ENCODE measurements around the gene FNDC11.

The FNDC11 gene

DNA sequence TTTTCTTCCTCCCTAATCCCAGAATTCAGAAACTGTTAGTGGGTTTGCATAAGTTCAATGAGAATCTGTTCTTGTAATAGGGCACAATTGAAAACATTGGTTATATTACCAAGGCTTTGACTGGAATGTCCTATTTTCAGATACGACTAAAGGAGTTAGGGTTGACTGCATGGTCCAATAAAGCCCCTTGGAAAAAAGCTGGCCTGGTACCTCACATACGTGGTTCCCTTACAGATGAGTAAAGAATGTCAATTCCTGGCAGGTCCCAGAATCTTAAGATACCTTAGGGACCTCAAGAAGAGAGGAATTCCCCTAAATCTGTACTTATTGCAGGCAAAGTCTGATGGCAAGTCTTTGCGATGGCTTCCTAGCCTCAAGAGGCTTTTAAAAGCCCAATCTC lies 28.8 kb upstream of the FNDC11 start:
- no peak for DNase-seq (ENCODE audit: low spot score)

DNA sequence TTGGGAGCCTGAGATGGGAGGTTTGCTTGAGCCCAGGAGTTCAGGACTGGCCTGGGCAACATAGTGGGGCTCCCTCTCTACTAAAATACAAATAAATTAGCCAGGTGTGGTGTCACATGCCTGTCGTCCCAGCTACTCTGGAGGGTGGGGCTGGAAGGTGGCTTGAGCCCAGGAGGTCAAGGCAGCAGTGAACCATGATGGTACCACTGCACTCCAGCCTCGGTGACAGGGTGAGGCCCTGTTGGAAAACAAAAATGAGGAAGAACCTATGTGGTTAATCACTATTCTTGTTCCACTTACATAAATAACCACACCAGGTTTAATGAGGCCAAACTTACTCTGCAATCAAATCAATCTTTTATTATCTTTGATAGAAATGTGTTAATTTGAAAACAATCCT lies 28.0 kb upstream of the FNDC11 start:
- no peak for DNase-seq (ENCODE audit: low spot score)

DNA sequence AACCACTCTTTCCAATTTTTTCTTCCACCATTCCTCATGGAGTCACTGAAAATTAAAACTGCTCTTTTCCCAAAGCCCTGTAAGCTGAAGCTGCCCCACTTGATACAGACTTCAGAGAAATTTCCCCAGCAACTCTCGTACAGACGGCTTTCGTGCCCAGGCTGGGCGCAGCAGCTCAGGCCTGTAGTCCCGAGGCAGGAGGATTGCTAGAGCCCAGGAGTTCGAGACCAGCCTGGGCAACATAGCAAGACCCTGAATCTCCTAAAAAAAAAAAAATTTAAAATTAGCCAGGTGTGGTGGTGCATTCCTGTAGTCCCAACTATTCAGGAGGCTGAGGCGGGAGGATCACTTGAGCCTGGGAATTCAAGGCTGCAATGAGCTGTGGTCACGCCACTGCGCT lies 26.8 kb upstream of the FNDC11 start:
- DNase-seq (ENCODE audit: low spot score) = no peak

- no peak for DNase-seq (ENCODE audit: low spot score)
These were observed 24.6 kb upstream of the FNDC11 start for GRCh38 chr20:63529180-63529860.

GRCh38 chr20:63529861-63530787 lies 23.8 kb upstream of the FNDC11 start:
- DNase-seq (ENCODE audit: low spot score) = peak; percentile 18

- no peak for DNase-seq (ENCODE audit: low spot score)
These were observed 23.2 kb upstream of the FNDC11 start for GRCh38 chr20:63530788-63531160.

GRCh38 chr20:63531686-63532448 lies 22.1 kb upstream of the FNDC11 start:
- no peak for DNase-seq (ENCODE audit: low spot score)

GRCh38 chr20:63532449-63532971 lies 21.4 kb upstream of the FNDC11 start:
- no peak for DNase-seq (ENCODE audit: low spot score)

DNA sequence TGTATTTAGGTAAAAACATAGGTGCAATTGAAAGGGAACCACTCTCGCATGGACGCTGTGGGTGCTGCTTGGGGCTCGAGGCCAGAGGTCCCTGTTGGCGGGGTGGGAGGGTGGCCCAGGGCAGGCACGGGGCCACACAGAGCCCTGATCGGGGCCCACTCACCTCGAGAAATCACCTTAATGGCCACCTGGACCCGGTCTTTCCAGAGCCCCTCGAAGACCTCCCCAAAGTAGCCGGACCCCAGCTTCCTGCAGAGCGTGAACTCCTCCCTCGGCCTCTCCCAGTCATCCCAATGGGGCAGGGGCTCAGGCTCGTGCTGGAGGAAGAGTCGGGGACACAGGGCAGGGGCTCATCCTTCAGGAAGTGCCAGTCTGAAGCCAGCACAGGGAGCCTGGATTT lies 20.6 kb upstream of the FNDC11 start:
- DNase-seq (ENCODE audit: low spot score) = peak; percentile 3

DNA sequence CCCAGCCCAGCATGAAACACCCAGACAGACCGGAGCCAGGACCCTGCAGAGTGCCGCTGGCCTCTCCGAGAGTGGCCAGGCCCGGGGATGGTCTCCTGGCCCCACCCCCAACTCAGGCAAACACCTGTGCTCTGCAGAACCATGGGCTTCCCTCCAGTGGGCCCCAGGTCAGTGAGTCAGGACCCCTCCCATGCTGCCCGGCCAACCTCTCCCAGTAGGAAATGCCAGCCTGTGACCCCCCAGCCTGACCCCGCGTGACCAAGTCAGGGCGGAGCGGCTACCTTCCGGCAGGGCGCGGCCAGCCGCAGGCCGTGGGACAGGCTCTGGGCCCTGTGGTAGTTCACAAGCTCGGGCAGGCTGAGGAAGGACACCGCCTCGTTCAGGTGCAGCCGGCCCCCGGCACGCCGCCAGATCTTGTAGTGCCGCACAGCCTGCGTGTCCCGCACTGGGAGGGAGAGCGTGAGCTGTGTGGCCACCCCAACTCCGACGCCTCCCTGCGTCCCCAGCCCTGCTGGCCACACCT lies 20.0 kb upstream of the FNDC11 start:
- peak; percentile 34 for DNase-seq (ENCODE audit: low spot score)

DNA sequence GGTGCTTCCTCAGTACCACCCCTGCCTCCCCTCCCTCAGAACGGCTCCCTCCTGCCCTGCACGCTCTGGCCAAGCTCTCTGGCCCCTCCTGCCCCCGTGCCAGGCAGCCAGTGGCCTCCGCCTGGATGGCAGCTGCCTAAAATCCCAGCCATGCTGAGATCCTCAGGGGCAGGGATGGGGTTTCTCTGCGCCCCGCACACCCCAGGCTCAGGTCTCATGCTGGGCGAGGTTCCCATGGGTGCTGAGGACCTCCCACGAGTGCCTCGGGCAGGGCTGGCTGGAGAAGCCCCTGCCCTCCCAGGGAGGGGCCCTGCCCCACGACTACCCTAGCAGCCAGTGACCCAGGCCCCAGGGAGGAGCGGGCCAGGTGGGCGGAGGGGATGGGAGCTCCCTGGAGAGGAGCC lies 19.5 kb upstream of the FNDC11 start:
- no peak for DNase-seq (ENCODE audit: low spot score)

DNA sequence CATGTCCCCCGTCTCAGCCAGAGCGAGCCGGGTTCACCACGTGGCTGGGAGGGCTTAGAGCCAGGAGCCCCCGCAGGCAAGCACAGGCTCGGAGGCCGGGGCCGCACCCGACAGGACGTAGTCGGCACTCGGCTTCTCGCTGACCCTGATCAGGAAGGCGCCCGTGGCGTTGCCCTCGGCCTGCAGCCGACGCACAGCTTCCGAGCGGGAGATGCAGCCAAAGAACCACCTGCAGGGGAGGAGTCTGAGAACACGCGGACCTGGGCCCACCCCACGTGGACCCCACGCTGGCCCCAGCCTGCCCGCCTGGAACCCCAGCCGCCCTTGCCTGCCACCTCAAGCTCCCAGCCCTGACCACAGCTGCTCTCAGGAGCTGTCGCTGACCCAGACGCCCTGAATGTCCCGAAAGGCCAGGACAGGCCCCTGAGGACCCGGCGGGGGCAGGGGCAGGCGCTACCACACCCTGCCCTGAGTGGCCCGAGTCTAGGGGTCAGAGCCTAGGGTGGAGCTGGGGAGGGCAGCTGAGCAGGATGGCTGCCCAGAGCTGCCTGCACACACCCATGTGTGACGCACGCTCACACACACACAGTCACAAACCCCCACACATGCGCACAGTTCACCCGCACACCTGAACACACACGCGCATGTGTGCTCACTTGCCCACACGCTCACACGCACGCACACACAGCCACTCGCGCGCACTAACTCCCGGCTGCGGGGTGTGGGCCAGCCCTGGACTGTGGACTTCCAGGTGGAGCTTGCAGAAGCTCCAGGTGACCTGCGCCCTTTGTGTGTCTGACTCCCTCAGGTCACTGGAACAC lies 18.9 kb upstream of the FNDC11 start:
- DNase-seq (ENCODE audit: low spot score) = peak; percentile 23

DNA sequence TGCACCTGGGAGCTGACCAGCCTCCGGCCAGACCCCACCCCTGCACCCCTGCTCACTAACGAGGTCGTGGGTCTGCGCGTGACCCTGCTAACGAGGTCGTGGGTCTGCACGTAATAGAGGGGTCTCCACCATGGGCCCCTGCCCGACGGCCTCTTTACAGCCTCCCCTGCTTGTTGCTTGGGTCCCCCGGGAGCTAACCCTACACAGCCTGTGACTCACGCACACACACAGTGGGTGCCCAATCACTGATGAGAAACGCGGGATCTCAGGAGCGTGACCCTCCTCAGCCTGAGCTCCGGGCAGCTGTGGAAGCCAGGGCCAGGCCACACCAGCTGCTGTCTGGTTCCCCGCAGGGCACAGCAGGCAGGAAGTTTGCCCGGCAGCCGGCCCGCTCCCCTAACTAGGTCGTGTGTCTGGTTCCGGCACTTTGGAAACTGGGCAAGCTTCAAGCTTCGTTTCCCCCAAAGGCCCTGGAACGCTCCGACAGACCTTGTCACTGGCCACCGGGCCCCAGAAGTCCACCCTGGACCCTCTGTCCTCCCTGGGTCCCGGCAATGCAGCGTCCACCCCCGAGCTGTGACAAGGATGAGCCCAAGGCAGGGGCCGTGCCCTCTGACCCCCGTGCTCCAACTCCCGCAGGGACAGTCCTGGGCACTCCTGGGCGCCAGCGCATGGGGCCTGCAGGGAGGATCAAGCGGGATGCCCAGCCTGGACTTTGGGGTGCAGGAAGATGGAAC lies 17.6 kb upstream of the FNDC11 start:
- DNase-seq (ENCODE audit: low spot score) = no peak

- no peak for DNase-seq (ENCODE audit: low spot score)
These were observed 16.9 kb upstream of the FNDC11 start, which contains the start of gene PTK6 for GRCh38 chr20:63536997-63537524. PTK6 (minus strand) TSS chr20:63537376; CDS start chr20:63537314, 62 bp downstream.

GRCh38 chr20:63537525-63538203 lies 16.3 kb upstream of the FNDC11 start:
- DNase-seq (ENCODE audit: low spot score) = peak; percentile 99

DNA sequence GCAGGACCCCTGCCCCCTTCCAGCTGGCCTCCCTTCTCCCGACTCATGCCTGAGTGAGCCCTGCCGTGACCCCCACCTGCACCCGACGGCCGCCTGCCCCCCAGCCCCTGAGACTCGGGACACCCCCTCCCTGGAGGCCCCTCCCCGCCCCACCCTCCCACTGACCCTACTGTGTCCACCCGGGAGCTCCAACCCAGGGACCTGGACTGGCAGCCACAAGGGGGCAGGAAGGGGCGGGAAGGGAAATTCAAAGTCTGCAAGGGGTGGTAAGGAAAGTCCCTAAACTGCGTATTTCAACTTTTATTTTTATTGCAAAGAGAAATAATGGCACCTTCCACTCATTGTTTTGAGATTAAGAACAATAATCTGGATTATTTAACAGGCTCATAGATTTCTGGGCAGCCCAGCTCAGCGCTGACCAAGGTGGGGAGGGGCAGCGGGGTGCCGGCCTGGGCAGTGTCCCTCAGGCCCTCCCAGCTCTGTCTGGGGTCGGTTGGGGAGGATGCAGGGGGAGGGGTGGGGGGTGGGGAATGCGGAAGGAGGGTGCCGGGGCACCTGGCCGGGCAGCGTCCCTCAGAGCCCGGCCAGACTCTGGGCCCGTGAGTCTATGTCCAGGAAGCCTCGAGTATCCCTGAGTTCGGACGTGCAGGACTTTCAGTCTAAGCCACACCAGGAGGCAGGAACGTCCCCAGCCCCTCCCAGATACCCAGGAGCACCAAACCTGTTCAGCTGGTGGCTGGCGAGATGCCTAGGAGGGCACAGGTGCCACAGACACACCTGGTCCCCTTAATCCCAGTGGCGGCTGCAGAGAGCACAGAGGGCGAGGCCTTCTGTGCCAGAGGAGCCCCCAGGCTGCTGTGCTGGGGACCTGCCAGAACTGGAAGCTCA lies 15.5 kb upstream of the FNDC11 start:
- DNase-seq (ENCODE audit: low spot score) = peak; percentile 54

- DNase-seq (ENCODE audit: low spot score) = no peak
These were observed 14.9 kb upstream of the FNDC11 start for GRCh38 chr20:63539092-63539430.
